GM23248 (cell line): ENCODE measurements around the gene CACUL1.

ENCODE experiments used
- EZH2 ChIP-seq: fragments of 200-600 bp; sonication (generic); IDR thresholded peaks from 2 replicates; pipeline ENCODE4 v1.6.1; 2018; ENCODE audit warnings: antibody characterized with exemption, mild to moderate bottlenecking; ENCODE audit not compliant: insufficient read depth, poor library complexity, severe bottlenecking
- EZH2phosphoT487 ChIP-seq: fragments of 200-600 bp; sonication (generic); IDR thresholded peaks from 2 replicates; pipeline ENCODE4 v1.6.1; 2018; ENCODE audit warnings: antibody characterized with exemption, moderate library complexity, mild to moderate bottlenecking, low read depth; ENCODE audit not compliant: insufficient read depth

GRCh38 chr10:118754229-118754555, 578 bp downstream of the CACUL1 start:
- TF ChIP-seq EZH2 (no peak), EZH2phosphoT487 (no peak)
